Erythroblast (primary cell): ENCODE results near the gene SUSD6.

Experiments
- GATA1 ChIP-seq: IDR thresholded peaks from 2 replicates; pipeline ENCODE4 v1.6.1; 2011; ENCODE audit warnings: low read depth, mild to moderate bottlenecking, control low read depth, low read length, moderate library complexity
- POLR2A ChIP-seq: IDR thresholded peaks from 2 replicates; pipeline ENCODE4 v1.6.1; 2011; ENCODE audit warnings: mild to moderate bottlenecking, low read length

DNA sequence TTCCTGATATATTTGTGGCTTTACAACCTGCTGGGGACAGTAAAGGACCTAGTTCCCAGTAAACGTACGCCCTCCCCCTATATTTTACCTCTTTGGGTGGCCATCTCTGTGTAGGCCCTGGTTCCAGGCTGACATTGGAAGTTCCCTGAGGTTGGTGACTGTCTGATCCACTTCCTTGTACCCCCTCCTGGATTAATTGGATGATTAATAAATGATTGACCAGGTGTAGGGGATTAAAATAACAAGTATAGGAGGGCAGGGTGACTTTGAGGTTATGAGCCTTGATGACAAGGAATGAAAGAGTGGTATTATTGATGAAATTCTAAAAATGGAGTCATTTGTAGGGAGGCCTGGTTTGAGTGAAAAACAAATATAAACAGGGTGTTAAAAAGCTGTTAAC, 9.6 kb downstream of the SUSD6 start:
- no peak for TF ChIP-seq POLR2A
- TF ChIP-seq GATA1 = no peak
